SK-N-SH treated with all-trans-retinoic acid at 6 μM for 48 hours (cell line): ENCODE results near the gene RRBP1.

ENCODE experiments used
- ATAC-seq: fragments of 200-7000 bp; cut with Tn5 transposase; 3 replicates; pipeline ENCODE4 v1.9.1; 2020; ENCODE audit warnings: mild to moderate bottlenecking, moderate library complexity
- ARNTL ChIP-seq: fragments of 450-650 bp; formaldehyde crosslinking; IDR thresholded peaks from 2 replicates; pipeline ENCODE4 v1.5.0; 2020; ENCODE audit warnings: low read depth, mild to moderate bottlenecking, moderate library complexity, borderline replicate concordance
- BACH2 ChIP-seq: fragments of 250-450 bp; sonication (Bioruptor Pico); IDR thresholded peaks from 2 replicates; pipeline ENCODE4 v1.9.0; 2021; ENCODE audit warnings: mild to moderate bottlenecking, borderline replicate concordance
- CSDC2 ChIP-seq: fragments of 250-450 bp; sonication (Bioruptor Pico); IDR thresholded peaks from 2 replicates; pipeline ENCODE4 v1.5.0; 2020; ENCODE audit warnings: mild to moderate bottlenecking, moderate library complexity
- ESRRG ChIP-seq: fragments of 250-450 bp; sonication (Bioruptor Pico); IDR thresholded peaks from 2 replicates; pipeline ENCODE4 v1.6.1; 2021; ENCODE audit warnings: mild to moderate bottlenecking
- GLIS3 ChIP-seq: fragments of 250-450 bp; sonication (Bioruptor Pico); IDR thresholded peaks from 2 replicates; pipeline ENCODE4 v1.5.0; 2020; ENCODE audit warnings: mild to moderate bottlenecking, moderate library complexity
- ISL1 ChIP-seq: fragments of 250-450 bp; sonication (Bioruptor Pico); IDR thresholded peaks from 2 replicates; pipeline ENCODE4 v2.1.2; 2022; ENCODE audit warnings: mild to moderate bottlenecking, moderate library complexity
- OSR1 ChIP-seq: fragments of 250-450 bp; sonication (Bioruptor Pico); IDR thresholded peaks from 2 replicates; pipeline ENCODE4 v1.8.0; 2022; ENCODE audit warnings: moderate library complexity, mild to moderate bottlenecking, inconsistent platforms
- PPARA ChIP-seq: fragments of 250-450 bp; sonication (Bioruptor Pico); IDR thresholded peaks from 2 replicates; pipeline ENCODE4 v1.5.0; 2020; ENCODE audit warnings: mild to moderate bottlenecking, borderline replicate concordance
- RARB ChIP-seq: fragments of 250-450 bp; sonication (Bioruptor Pico); IDR thresholded peaks from 2 replicates; pipeline ENCODE4 v1.8.0; 2021; ENCODE audit warnings: mild to moderate bottlenecking, moderate library complexity
- TCF4 ChIP-seq: fragments of 250-450 bp; sonication (Bioruptor Pico); IDR thresholded peaks from 2 replicates; pipeline ENCODE4 v1.8.0; 2021; ENCODE audit warnings: mild to moderate bottlenecking, moderate library complexity, borderline replicate concordance
- TOX ChIP-seq: fragments of 250-450 bp; sonication (Bioruptor Pico); IDR thresholded peaks from 2 replicates; pipeline ENCODE4 v1.8.0; 2021; ENCODE audit warnings: mild to moderate bottlenecking, moderate library complexity, borderline replicate concordance
- ZC3H10 ChIP-seq: fragments of 250-450 bp; sonication (Bioruptor Pico); IDR thresholded peaks from 2 replicates; pipeline ENCODE4 v1.5.1; 2021; ENCODE audit warnings: mild to moderate bottlenecking, moderate library complexity
- ZFP3 ChIP-seq: fragments of 250-450 bp; sonication (Bioruptor Pico); IDR thresholded peaks from 2 replicates; pipeline ENCODE4 v1.5.0; 2020; ENCODE audit warnings: mild to moderate bottlenecking, moderate library complexity
- ZFP30 ChIP-seq: fragments of 450-650 bp; formaldehyde crosslinking; IDR thresholded peaks from 2 replicates; pipeline ENCODE4 v1.5.0; 2022; ENCODE audit warnings: mild to moderate bottlenecking, moderate library complexity
- ZNF565 ChIP-seq: fragments of 450-650 bp; formaldehyde crosslinking; conservative IDR thresholded peaks from 2 replicates; pipeline ENCODE4 v1.5.0; 2020; ENCODE audit warnings: low read depth, mild to moderate bottlenecking, moderate library complexity
- ZNF70 ChIP-seq: fragments of 450-650 bp; formaldehyde crosslinking; IDR thresholded peaks from 2 replicates; pipeline ENCODE4 v1.5.0; 2020; ENCODE audit warnings: mild to moderate bottlenecking, moderate library complexity
- ZNF8 ChIP-seq: fragments of 450-650 bp; formaldehyde crosslinking; IDR thresholded peaks from 2 replicates; pipeline ENCODE4 v1.5.0; 2020; ENCODE audit warnings: mild to moderate bottlenecking, moderate library complexity
- TF ChIP-seq, protein P1 (sequence below): fragments of 250-450 bp; sonication (Bioruptor Pico); IDR thresholded peaks from 2 replicates; pipeline ENCODE4 v1.8.0; 2021; ENCODE audit warnings: low read depth, mild to moderate bottlenecking, moderate library complexity, borderline replicate concordance
- TF ChIP-seq, protein P2 (sequence below): fragments of 250-450 bp; sonication (Bioruptor Pico); IDR thresholded peaks from 2 replicates; pipeline ENCODE4 v1.5.1; 2020; ENCODE audit warnings: low read depth, mild to moderate bottlenecking, moderate library complexity
- TF ChIP-seq, protein P3 (sequence below): fragments of 250-450 bp; sonication (Bioruptor Pico); IDR thresholded peaks from 2 replicates; pipeline ENCODE4 v1.8.0; 2020; ENCODE audit warnings: mild to moderate bottlenecking, moderate library complexity, borderline replicate concordance
- TF ChIP-seq, protein P4 (sequence below): fragments of 250-450 bp; sonication (Bioruptor Pico); IDR thresholded peaks from 2 replicates; pipeline ENCODE4 v1.5.1; 2021; ENCODE audit warnings: mild to moderate bottlenecking, moderate library complexity
- TF ChIP-seq, protein P5 (sequence below): fragments of 250-450 bp; sonication (Bioruptor Pico); IDR thresholded peaks from 2 replicates; pipeline ENCODE4 v1.5.0; 2020; ENCODE audit warnings: mild to moderate bottlenecking, moderate library complexity

The RRBP1 gene

DNA sequence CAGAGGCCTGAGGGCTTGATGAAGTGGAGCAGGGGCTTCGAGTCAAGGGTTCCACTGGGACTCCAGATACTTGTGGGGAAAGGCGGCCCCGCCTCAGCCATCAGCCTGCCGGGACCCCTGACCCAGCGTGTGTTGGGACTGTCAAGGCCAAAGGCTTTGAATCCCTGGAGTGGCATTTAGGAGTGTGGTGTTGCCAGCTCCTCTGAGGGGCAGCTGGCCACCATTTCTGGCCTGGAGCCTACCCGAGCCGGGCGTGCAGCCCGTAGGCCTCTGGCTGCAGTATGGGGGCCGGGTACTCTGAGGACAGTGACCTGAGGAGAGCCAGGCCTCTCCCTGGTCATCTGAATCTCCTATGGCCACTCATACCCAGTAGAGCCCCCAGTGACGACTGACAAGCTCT is 40.0 kb downstream of the RRBP1 start:
- no peak for ATAC-seq
- TF ChIP-seq ESRRG (CRISPR knock-in tag): no peak
- no peak for TF ChIP-seq PPARA (CRISPR knock-in tag)
- TF ChIP-seq ZFP30 (CRISPR knock-in tag): no peak
- TF ChIP-seq ZFP3 (CRISPR knock-in tag): no peak
- no peak for TF ChIP-seq TCF4 (CRISPR knock-in tag)
- no peak for TF ChIP-seq OSR1 (CRISPR knock-in tag)
- TF ChIP-seq ZNF8 (CRISPR knock-in tag): no peak
- TF ChIP-seq, protein P1, sequence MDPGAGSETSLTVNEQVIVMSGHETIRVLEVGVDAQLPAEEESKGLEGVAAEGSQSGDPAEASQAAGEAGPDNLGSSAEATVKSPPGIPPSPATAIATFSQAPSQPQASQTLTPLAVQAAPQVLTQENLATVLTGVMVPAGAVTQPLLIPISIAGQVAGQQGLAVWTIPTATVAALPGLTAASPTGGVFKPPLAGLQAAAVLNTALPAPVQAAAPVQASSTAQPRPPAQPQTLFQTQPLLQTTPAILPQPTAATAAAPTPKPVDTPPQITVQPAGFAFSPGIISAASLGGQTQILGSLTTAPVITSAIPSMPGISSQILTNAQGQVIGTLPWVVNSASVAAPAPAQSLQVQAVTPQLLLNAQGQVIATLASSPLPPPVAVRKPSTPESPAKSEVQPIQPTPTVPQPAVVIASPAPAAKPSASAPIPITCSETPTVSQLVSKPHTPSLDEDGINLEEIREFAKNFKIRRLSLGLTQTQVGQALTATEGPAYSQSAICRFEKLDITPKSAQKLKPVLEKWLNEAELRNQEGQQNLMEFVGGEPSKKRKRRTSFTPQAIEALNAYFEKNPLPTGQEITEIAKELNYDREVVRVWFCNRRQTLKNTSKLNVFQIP (CRISPR knock-in tag): no peak
- no peak for TF ChIP-seq GLIS3 (CRISPR knock-in tag)
- TF ChIP-seq, protein P2, sequence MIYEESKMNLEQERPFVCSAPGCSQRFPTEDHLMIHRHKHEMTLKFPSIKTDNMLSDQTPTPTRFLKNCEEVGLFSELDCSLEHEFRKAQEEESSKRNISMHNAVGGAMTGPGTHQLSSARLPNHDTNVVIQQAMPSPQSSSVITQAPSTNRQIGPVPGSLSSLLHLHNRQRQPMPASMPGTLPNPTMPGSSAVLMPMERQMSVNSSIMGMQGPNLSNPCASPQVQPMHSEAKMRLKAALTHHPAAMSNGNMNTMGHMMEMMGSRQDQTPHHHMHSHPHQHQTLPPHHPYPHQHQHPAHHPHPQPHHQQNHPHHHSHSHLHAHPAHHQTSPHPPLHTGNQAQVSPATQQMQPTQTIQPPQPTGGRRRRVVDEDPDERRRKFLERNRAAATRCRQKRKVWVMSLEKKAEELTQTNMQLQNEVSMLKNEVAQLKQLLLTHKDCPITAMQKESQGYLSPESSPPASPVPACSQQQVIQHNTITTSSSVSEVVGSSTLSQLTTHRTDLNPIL (CRISPR knock-in tag): no peak
- no peak for TF ChIP-seq BACH2 (CRISPR knock-in tag)
- TF ChIP-seq ZC3H10 (CRISPR knock-in tag): no peak
- no peak for TF ChIP-seq TOX (CRISPR knock-in tag)
- TF ChIP-seq RARB (CRISPR knock-in tag): no peak
- TF ChIP-seq, protein P3, sequence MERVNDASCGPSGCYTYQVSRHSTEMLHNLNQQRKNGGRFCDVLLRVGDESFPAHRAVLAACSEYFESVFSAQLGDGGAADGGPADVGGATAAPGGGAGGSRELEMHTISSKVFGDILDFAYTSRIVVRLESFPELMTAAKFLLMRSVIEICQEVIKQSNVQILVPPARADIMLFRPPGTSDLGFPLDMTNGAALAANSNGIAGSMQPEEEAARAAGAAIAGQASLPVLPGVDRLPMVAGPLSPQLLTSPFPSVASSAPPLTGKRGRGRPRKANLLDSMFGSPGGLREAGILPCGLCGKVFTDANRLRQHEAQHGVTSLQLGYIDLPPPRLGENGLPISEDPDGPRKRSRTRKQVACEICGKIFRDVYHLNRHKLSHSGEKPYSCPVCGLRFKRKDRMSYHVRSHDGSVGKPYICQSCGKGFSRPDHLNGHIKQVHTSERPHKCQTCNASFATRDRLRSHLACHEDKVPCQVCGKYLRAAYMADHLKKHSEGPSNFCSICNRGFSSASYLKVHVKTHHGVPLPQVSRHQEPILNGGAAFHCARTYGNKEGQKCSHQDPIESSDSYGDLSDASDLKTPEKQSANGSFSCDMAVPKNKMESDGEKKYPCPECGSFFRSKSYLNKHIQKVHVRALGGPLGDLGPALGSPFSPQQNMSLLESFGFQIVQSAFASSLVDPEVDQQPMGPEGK (CRISPR knock-in tag): no peak
- TF ChIP-seq, protein P4, sequence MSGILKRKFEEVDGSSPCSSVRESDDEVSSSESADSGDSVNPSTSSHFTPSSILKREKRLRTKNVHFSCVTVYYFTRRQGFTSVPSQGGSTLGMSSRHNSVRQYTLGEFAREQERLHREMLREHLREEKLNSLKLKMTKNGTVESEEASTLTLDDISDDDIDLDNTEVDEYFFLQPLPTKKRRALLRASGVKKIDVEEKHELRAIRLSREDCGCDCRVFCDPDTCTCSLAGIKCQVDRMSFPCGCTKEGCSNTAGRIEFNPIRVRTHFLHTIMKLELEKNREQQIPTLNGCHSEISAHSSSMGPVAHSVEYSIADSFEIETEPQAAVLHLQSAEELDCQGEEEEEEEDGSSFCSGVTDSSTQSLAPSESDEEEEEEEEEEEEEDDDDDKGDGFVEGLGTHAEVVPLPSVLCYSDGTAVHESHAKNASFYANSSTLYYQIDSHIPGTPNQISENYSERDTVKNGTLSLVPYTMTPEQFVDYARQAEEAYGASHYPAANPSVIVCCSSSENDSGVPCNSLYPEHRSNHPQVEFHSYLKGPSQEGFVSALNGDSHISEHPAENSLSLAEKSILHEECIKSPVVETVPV: no peak
- no peak for TF ChIP-seq CSDC2 (CRISPR knock-in tag)
- TF ChIP-seq ZNF70 (CRISPR knock-in tag): no peak
- TF ChIP-seq, protein P5, sequence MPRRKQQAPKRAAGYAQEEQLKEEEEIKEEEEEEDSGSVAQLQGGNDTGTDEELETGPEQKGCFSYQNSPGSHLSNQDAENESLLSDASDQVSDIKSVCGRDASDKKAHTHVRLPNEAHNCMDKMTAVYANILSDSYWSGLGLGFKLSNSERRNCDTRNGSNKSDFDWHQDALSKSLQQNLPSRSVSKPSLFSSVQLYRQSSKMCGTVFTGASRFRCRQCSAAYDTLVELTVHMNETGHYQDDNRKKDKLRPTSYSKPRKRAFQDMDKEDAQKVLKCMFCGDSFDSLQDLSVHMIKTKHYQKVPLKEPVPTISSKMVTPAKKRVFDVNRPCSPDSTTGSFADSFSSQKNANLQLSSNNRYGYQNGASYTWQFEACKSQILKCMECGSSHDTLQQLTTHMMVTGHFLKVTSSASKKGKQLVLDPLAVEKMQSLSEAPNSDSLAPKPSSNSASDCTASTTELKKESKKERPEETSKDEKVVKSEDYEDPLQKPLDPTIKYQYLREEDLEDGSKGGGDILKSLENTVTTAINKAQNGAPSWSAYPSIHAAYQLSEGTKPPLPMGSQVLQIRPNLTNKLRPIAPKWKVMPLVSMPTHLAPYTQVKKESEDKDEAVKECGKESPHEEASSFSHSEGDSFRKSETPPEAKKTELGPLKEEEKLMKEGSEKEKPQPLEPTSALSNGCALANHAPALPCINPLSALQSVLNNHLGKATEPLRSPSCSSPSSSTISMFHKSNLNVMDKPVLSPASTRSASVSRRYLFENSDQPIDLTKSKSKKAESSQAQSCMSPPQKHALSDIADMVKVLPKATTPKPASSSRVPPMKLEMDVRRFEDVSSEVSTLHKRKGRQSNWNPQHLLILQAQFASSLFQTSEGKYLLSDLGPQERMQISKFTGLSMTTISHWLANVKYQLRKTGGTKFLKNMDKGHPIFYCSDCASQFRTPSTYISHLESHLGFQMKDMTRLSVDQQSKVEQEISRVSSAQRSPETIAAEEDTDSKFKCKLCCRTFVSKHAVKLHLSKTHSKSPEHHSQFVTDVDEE (CRISPR knock-in tag): no peak

DNA sequence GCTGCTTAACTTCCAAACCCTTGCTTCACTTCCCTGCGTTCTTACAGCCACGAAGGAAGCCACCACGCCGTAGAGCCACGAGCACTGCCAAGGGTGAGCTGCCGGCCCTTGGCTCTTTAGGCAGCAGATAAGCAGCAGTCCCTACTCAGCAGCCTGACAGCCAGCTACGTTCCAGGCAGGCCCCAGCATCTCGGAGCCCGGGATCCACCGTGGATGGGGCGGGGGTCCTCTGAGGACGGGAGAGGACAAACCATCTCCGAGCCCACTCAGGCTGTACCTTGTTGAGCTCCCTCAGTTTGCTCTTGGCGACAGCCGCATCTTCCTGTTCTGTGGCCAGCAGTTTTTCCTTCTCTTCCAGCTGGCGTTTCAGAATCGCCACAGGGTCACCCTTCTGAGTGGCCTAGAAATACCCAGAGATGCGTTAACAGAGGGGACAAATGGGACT is 40.5 kb downstream of the RRBP1 start:
- ATAC-seq: no peak
- TF ChIP-seq ZNF565 (CRISPR knock-in tag) (no peak), OSR1 (CRISPR knock-in tag) (no peak), ISL1 (CRISPR knock-in tag) (no peak), RARB (CRISPR knock-in tag) (no peak), ZNF70 (CRISPR knock-in tag) (no peak), BACH2 (CRISPR knock-in tag) (no peak), ZC3H10 (CRISPR knock-in tag) (no peak), ARNTL (CRISPR knock-in tag) (no peak)
- TF ChIP-seq, protein P2 (CRISPR knock-in tag): no peak
- TF ChIP-seq, protein P1 (CRISPR knock-in tag): no peak
- TF ChIP-seq, protein P5 (CRISPR knock-in tag): no peak
- TF ChIP-seq, all 23 proteins: peak for 0
